ENCODE results near the gene JPT2.

JPT2 gene

DNA sequence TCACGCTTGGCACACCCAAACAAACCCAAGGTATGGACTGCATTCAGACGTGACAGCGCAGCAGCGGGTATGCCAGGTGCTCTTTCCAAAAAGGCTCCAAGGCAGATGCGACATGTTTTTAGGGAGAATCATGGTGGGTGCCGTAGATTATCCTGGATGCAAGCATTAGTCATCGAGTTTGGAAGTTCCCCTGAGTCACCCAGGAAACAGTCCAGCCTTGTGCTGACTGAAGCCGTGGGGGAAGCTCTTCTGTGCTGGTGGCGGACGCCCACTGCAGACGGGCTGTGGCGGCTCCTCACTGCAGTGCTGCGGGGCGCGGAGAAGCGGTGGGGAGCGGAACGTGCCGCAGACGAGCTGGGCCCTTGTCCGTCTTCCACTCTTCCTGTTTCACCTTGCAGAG lies 13.9 kb downstream of the JPT2 start:
- Histone ChIP-seq H3K36me3 (ENCODE audit: insufficient read depth) (peaks cover 11% of the 10 kb centered on the region; the same call in 1 of the 2 replicates), H3K79me2 (ENCODE audit: insufficient read depth, low read depth) (peaks cover 46% of the 10 kb centered on the region), H3K4me2 (no peak overlapping the region), H3K9ac (no peak overlapping the region), H3K27me3 (ENCODE audit: insufficient read depth, low read depth) (no peaks in the 10 kb centered on the region), H4K20me1 (ENCODE audit: insufficient read depth) (peaks cover 22% of the 10 kb centered on the region; the same call in 1 of the 2 replicates), H2AFZ (ENCODE audit: low read depth) (no peak overlapping the region), H3K4me3 (IDR thresholded peaks at IDR 0.05; ENCODE audit: insufficient read depth, low read depth, low read length) (no peak overlapping the region), H3K27ac (no peak overlapping the region), H3K4me1 (ENCODE audit: low read depth, poor library complexity, severe bottlenecking) (peaks cover 8% of the 10 kb centered on the region)
- TF ChIP-seq, protein P1, sequence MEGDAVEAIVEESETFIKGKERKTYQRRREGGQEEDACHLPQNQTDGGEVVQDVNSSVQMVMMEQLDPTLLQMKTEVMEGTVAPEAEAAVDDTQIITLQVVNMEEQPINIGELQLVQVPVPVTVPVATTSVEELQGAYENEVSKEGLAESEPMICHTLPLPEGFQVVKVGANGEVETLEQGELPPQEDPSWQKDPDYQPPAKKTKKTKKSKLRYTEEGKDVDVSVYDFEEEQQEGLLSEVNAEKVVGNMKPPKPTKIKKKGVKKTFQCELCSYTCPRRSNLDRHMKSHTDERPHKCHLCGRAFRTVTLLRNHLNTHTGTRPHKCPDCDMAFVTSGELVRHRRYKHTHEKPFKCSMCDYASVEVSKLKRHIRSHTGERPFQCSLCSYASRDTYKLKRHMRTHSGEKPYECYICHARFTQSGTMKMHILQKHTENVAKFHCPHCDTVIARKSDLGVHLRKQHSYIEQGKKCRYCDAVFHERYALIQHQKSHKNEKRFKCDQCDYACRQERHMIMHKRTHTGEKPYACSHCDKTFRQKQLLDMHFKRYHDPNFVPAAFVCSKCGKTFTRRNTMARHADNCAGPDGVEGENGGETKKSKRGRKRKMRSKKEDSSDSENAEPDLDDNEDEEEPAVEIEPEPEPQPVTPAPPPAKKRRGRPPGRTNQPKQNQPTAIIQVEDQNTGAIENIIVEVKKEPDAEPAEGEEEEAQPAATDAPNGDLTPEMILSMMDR (conservative IDR thresholded peaks at IDR 0.05; ENCODE audit: low read depth, low read length): no peak

DNA sequence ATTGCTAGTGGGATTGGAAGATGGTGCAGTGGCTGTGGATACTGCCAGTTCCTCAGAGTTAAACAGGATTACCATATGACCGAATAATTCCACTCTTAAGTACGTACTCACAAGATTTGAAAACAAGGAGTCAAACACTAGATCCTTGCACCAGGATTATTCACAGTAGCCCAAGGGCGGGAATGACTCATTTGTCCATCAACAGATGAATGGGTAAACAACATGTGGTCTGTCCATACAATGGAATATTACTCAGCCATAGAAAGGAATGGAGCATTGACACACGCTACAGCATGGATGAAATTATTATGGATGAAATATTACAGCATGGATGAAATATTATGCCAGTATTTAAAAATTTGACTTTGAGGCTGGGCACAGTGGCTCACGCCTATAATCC lies 18.8 kb downstream of the JPT2 start:
- H4K20me1 ChIP-seq (ENCODE audit: insufficient read depth): peaks cover 10% of the 10 kb centered on the region; the same call in 1 of the 2 replicates
- no peak overlapping the region for H3K4me2 ChIP-seq
- no peaks in the 10 kb centered on the region for H3K4me1 ChIP-seq (ENCODE audit: low read depth, poor library complexity, severe bottlenecking)
- H3K27ac ChIP-seq: no peak overlapping the region
- H3K27me3 ChIP-seq (ENCODE audit: insufficient read depth, low read depth): no peaks in the 10 kb centered on the region
- peaks cover 3% of the 10 kb centered on the region; the same call in 1 of the 2 replicates for H3K79me2 ChIP-seq (ENCODE audit: insufficient read depth, low read depth)
- TF ChIP-seq, protein P1 (conservative IDR thresholded peaks at IDR 0.05; ENCODE audit: low read depth, low read length): no peak
- no peak overlapping the region for H3K9ac ChIP-seq
- peaks cover 4% of the 10 kb centered on the region; the same call in 1 of the 2 replicates for H3K36me3 ChIP-seq (ENCODE audit: insufficient read depth)
- no peak overlapping the region for H3K4me3 ChIP-seq (IDR thresholded peaks at IDR 0.05; ENCODE audit: insufficient read depth, low read depth, low read length)
- no peak overlapping the region for H2AFZ ChIP-seq (ENCODE audit: low read depth)

DNA sequence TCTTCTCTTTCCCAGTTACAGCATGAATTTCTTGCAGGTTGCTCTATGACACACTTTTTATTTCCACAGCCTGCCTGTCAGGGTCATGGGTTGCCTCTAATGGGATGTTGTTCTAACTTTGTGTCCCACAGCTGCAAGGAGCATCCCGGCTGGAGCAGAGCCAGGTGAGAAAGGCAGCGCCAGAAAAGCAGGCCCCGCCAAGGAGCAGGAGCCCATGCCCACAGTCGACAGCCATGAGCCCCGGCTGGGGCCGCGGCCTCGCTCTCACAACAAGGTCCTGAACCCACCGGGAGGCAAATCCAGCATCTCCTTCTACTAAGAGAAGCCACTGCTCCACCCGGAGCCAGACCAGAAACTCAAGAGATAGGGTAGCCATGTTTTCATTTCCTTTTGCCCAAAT lies 20.6 kb downstream of the JPT2 start:
- Histone ChIP-seq H3K36me3 (ENCODE audit: insufficient read depth) (no peaks in the 10 kb centered on the region; the same call in 1 of the 2 replicates), H3K27me3 (ENCODE audit: insufficient read depth, low read depth) (no peaks in the 10 kb centered on the region), H3K27ac (no peak overlapping the region), H2AFZ (ENCODE audit: low read depth) (no peak overlapping the region), H3K4me2 (no peak overlapping the region), H3K4me3 (IDR thresholded peaks at IDR 0.05; ENCODE audit: insufficient read depth, low read depth, low read length) (no peak overlapping the region), H3K79me2 (ENCODE audit: insufficient read depth, low read depth) (peaks cover 3% of the 10 kb centered on the region; the same call in 1 of the 2 replicates), H3K9ac (no peak overlapping the region), H3K4me1 (ENCODE audit: low read depth, poor library complexity, severe bottlenecking) (no peaks in the 10 kb centered on the region), H4K20me1 (ENCODE audit: insufficient read depth) (peaks cover 7% of the 10 kb centered on the region; the same call in 1 of the 2 replicates)
- TF ChIP-seq, protein P1 (conservative IDR thresholded peaks at IDR 0.05; ENCODE audit: low read depth, low read length): no peak

DNA sequence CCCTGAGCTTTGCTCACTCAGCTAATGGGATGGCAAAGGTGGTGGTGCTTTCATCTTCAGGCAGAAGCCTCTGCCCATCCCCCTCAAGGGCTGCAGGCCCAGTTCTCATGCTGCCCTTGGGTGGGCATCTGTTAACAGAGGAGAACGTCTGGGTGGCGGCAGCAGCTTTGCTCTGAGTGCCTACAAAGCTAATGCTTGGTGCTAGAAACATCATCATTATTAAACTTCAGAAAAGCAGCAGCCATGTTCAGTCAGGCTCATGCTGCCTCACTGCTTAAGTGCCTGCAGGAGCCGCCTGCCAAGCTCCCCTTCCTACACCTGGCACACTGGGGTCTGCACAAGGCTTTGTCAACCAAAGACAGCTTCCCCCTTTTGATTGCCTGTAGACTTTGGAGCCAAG lies 22.2 kb downstream of the JPT2 start:
- Histone ChIP-seq H3K27ac (no peak overlapping the region), H2AFZ (ENCODE audit: low read depth) (no peak overlapping the region), H3K4me1 (ENCODE audit: low read depth, poor library complexity, severe bottlenecking) (no peaks in the 10 kb centered on the region), H3K4me2 (no peak overlapping the region), H3K36me3 (ENCODE audit: insufficient read depth) (no peaks in the 10 kb centered on the region; the same call in 1 of the 2 replicates), H4K20me1 (ENCODE audit: insufficient read depth) (0 out of 2 replicates have a peak, but pooled peaks cover 5% of the 10 kb centered on the region), H3K27me3 (ENCODE audit: insufficient read depth, low read depth) (no peaks in the 10 kb centered on the region), H3K9ac (no peak overlapping the region), H3K4me3 (IDR thresholded peaks at IDR 0.05; ENCODE audit: insufficient read depth, low read depth, low read length) (no peak overlapping the region), H3K79me2 (ENCODE audit: insufficient read depth, low read depth) (no peaks in the 10 kb centered on the region; the same call in 1 of the 2 replicates)
- TF ChIP-seq, protein P1 (conservative IDR thresholded peaks at IDR 0.05; ENCODE audit: low read depth, low read length): no peak
